Right lobe of liver (tissue), 4 donors: ENCODE data around the gene PDZD7.

Experiments
- CTCF ChIP-seq, 4 donors: fragments of 200-600 bp in 3 of 4; fragments of 450-650 bp in 1 of 4; IDR thresholded peaks; one replicate each; pipeline versions ENCODE4 v1.5.1 to v1.8.0; 2016 to 2022; ENCODE audit warnings: antibody characterized with exemption in 4 of 4, mild to moderate bottlenecking in 2 of 4
- POLR2A ChIP-seq: fragments of 450-650 bp; IDR thresholded peaks from one replicate; pipeline ENCODE4 v1.6.1; 2017; ENCODE audit warnings: antibody characterized with exemption, mild to moderate bottlenecking
- donor health status: DM: no; HTN: no; CAD: no.
- donor health status: DM: no; HTN: no; CAD: no.
- donor health status: DM: no; HTN: yes; CAD: no.

- TF ChIP-seq CTCF (IDR thresholded peaks at IDR 0.05): no peak
- TF ChIP-seq POLR2A: peak; percentile 33
Measured at GRCh38 chr10:100986952-100987684, 43.8 kb downstream of the PDZD7 start, which contains the start of the genes MRPL43 and TWNK.
